Neural cell (in vitro differentiated cells): ENCODE data around the gene SPAM1. TPM values are rescaled to one million over a fixed set of nuclear protein-coding genes. Genes with fewer than 3 reads are reported as not detected.

Experiments used
- H2AFZ ChIP-seq: fragments of 200-600, 300-800 bp; sonication (generic), shearing (Covaris generic); 2 replicates; pipeline ENCODE4 v1.6.0; 2014; ENCODE audit warnings: low read depth, mild to moderate bottlenecking, antibody characterized with exemption, low read length, moderate library complexity
- H3F3A ChIP-seq: fragments of 200-600 bp; shearing (Covaris generic); 2 replicates; pipeline ENCODE4 v1.6.1; 2016; ENCODE audit warnings: mild to moderate bottlenecking, moderate library complexity, mixed read lengths, antibody characterized with exemption, low read length; ENCODE audit not compliant: insufficient read depth, poor library complexity, severe bottlenecking
- H3K27ac ChIP-seq: fragments of 200-600, 300-800 bp; sonication (generic), shearing (Covaris generic); 2 replicates; pipeline ENCODE4 v1.5.1; 2014; ENCODE audit warnings: mild to moderate bottlenecking, low read length, moderate library complexity
- H3K27me3 ChIP-seq: fragments of 300-800, 200-600 bp; sonication (generic), shearing (Covaris generic); 2 replicates; pipeline ENCODE4 v1.6.0; 2014; ENCODE audit warnings: mild to moderate bottlenecking, low read depth, low read length, moderate library complexity; ENCODE audit not compliant: insufficient read depth
- H3K36me3 ChIP-seq: fragments of 300-800, 200-600 bp; sonication (generic), shearing (Covaris generic); 2 replicates; pipeline ENCODE4 v1.5.1; 2014; ENCODE audit warnings: mild to moderate bottlenecking, antibody characterized with exemption, low read length, moderate library complexity; ENCODE audit not compliant: insufficient read depth
- H3K4me2 ChIP-seq: fragments of 300-800, 200-600 bp; sonication (generic), shearing (Covaris generic); 2 replicates; pipeline ENCODE4 v1.6.0; 2014; ENCODE audit warnings: mild to moderate bottlenecking, low read length
- H3K4me3 ChIP-seq: fragments of 300-800, 200-600 bp; sonication (generic), shearing (Covaris generic); 2 replicates; pipeline ENCODE4 v1.5.1; 2014; ENCODE audit warnings: mild to moderate bottlenecking, low read length, moderate library complexity
- H3K79me2 ChIP-seq: fragments of 200-600 bp; shearing (Covaris generic); replicated peaks from 2 replicates; pipeline ENCODE4 v1.6.0; 2014; ENCODE audit warnings: mild to moderate bottlenecking, low read length, moderate library complexity; ENCODE audit not compliant: insufficient read depth
- H3K9ac ChIP-seq: fragments of 300-800, 200-600 bp; sonication (generic), shearing (Covaris generic); 2 replicates; pipeline ENCODE4 v1.6.1; 2016; ENCODE audit warnings: mild to moderate bottlenecking, low read length, mixed read lengths
- H3K9me2 ChIP-seq: fragments of 200-600 bp; shearing (Covaris generic); 2 replicates; pipeline ENCODE4 v1.6.1; 2016; ENCODE audit warnings: mild to moderate bottlenecking, low read length, mixed read lengths; ENCODE audit not compliant: insufficient read depth
- H3K9me3 ChIP-seq: fragments of 200-600, 300-800 bp; sonication (generic), shearing (Covaris generic); 2 replicates; pipeline ENCODE4 v1.6.1; 2016; ENCODE audit warnings: mild to moderate bottlenecking, mixed run types, low read length, moderate library complexity, mixed read lengths
- H4K20me1 ChIP-seq: fragments of 200-600 bp; shearing (Covaris generic); 2 replicates; pipeline ENCODE4 v1.6.1; 2016; ENCODE audit warnings: mild to moderate bottlenecking, mixed run types; ENCODE audit not compliant: insufficient read depth
- EP300 ChIP-seq: fragments of 450-650 bp; conservative IDR thresholded peaks from 2 replicates; pipeline ENCODE4 v1.6.1; 2014; ENCODE audit warnings: antibody characterized with exemption, mild to moderate bottlenecking, moderate library complexity; ENCODE audit not compliant: poor library complexity, severe bottlenecking
- EZH2 ChIP-seq: fragments of 200-600, 300-800 bp; shearing (Covaris generic), sonication (generic); IDR thresholded peaks from 2 replicates; pipeline ENCODE4 v1.6.1; 2014; ENCODE audit warnings: antibody characterized with exemption, low read length, borderline replicate concordance, mild to moderate bottlenecking; ENCODE audit not compliant: insufficient read depth, poor library complexity, severe bottlenecking
- MXI1 ChIP-seq: fragments of 450-650 bp; conservative IDR thresholded peaks from 2 replicates; pipeline ENCODE4 v1.6.1; 2014; ENCODE audit warnings: antibody characterized with exemption, mild to moderate bottlenecking; ENCODE audit not compliant: poor library complexity, severe bottlenecking
- POLR2AphosphoS5 ChIP-seq: IDR thresholded peaks from 2 replicates; pipeline ENCODE4 v1.6.1; 2012
- RAD21 ChIP-seq: fragments of 450-650 bp; conservative IDR thresholded peaks from 2 replicates; pipeline ENCODE4 v1.6.1; 2014; ENCODE audit warnings: antibody characterized with exemption, mild to moderate bottlenecking, moderate library complexity
- REST ChIP-seq: IDR thresholded peaks from 2 replicates; pipeline ENCODE4 v1.6.1; 2012; ENCODE audit warnings: borderline replicate concordance
- SMC3 ChIP-seq: fragments of 450-650 bp; conservative IDR thresholded peaks from 2 replicates; pipeline ENCODE4 v1.6.1; 2014; ENCODE audit warnings: antibody characterized with exemption, mild to moderate bottlenecking, moderate library complexity; ENCODE audit not compliant: poor library complexity
- TAF1 ChIP-seq: IDR thresholded peaks from 2 replicates; pipeline ENCODE4 v1.6.1; 2012; ENCODE audit warnings: low read depth
- polyA plus RNA-seq: library from polyadenylated mRNA; depleted of rRNA; stranded (reverse); fragments of >200 nt; gene quantifications from 2 replicates; pipeline ENCODE4 v1.2.3, GENCODE V29; 2014
- TF ChIP-seq, protein P1 (sequence below): fragments of 450-650 bp; IDR thresholded peaks from 2 replicates; pipeline ENCODE4 v1.5.1; 2014; ENCODE audit warnings: antibody characterized with exemption, mild to moderate bottlenecking, moderate library complexity; ENCODE audit not compliant: poor library complexity, severe bottlenecking

Gene SPAM1
- polyA plus RNA-seq, 1 donor from 2014 or later: not detected

GRCh38 chr7:123995617-123996326, 70.7 kb downstream of the SPAM1 start:
- Histone ChIP-seq H3K79me2 (no peaks in the 10 kb centered on the region), H3F3A (no peaks in the 10 kb centered on the region), H3K27me3 (no peaks in the 10 kb centered on the region), H3K4me3 (no peak overlapping the region), H3K9me3 (no peaks in the 10 kb centered on the region), H3K36me3 (no peaks in the 10 kb centered on the region), H3K9ac (no peak overlapping the region), H4K20me1 (no peaks in the 10 kb centered on the region), H3K9me2 (no peaks in the 10 kb centered on the region), H3K4me2 (no peak overlapping the region), H3K27ac (no peak overlapping the region), H2AFZ (no peak overlapping the region)
- no peak for TF ChIP-seq REST
- TF ChIP-seq EZH2: no peak
- no peak for TF ChIP-seq TAF1
- no peak for TF ChIP-seq SMC3
- TF ChIP-seq RAD21: no peak
- TF ChIP-seq, protein P1, sequence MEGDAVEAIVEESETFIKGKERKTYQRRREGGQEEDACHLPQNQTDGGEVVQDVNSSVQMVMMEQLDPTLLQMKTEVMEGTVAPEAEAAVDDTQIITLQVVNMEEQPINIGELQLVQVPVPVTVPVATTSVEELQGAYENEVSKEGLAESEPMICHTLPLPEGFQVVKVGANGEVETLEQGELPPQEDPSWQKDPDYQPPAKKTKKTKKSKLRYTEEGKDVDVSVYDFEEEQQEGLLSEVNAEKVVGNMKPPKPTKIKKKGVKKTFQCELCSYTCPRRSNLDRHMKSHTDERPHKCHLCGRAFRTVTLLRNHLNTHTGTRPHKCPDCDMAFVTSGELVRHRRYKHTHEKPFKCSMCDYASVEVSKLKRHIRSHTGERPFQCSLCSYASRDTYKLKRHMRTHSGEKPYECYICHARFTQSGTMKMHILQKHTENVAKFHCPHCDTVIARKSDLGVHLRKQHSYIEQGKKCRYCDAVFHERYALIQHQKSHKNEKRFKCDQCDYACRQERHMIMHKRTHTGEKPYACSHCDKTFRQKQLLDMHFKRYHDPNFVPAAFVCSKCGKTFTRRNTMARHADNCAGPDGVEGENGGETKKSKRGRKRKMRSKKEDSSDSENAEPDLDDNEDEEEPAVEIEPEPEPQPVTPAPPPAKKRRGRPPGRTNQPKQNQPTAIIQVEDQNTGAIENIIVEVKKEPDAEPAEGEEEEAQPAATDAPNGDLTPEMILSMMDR: no peak
- no peak for TF ChIP-seq POLR2AphosphoS5

DNA sequence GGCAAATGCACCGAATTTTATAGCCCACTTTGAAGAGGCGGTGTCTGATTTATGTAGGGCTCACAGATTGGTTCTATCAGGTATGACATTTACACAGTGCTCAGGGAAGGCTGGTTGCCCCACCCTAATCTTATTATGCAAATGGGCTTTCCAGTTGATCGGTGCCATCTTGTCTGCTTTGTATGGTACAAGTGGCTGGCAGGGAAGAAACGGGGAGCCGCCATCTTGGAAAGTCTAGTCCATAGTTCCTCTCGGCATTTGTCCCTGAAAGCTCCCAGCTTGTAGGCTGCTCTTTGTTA, 71.2 kb downstream of the SPAM1 start:
- TF ChIP-seq POLR2AphosphoS5: no peak
- TF ChIP-seq REST: no peak
- no peak for TF ChIP-seq EP300
- no peak for TF ChIP-seq MXI1
- no peak for TF ChIP-seq SMC3
- TF ChIP-seq, protein P1: no peak
- no peak for TF ChIP-seq TAF1
- no peak for TF ChIP-seq EZH2
- no peak for TF ChIP-seq RAD21
- H2AFZ ChIP-seq: no peak overlapping the region
- no peaks in the 10 kb centered on the region for H3F3A ChIP-seq
- H3K4me3 ChIP-seq: no peak overlapping the region
- H3K27me3 ChIP-seq: no peaks in the 10 kb centered on the region
- H4K20me1 ChIP-seq: no peaks in the 10 kb centered on the region
- no peak overlapping the region for H3K27ac ChIP-seq
- no peak overlapping the region for H3K4me2 ChIP-seq
- H3K36me3 ChIP-seq: no peaks in the 10 kb centered on the region
- no peaks in the 10 kb centered on the region for H3K9me2 ChIP-seq
- H3K9me3 ChIP-seq: peaks cover 2% of the 10 kb centered on the region
- no peak overlapping the region for H3K9ac ChIP-seq
- H3K79me2 ChIP-seq: no peaks in the 10 kb centered on the region
